ENCODE data around the gene ZNF492.
"Not testable (repeated sequence)": the region's sequence is repeated elsewhere in the genome, so short reads cannot be mapped to it uniquely, and the experiment has no call there.

ZNF492 gene

DNA sequence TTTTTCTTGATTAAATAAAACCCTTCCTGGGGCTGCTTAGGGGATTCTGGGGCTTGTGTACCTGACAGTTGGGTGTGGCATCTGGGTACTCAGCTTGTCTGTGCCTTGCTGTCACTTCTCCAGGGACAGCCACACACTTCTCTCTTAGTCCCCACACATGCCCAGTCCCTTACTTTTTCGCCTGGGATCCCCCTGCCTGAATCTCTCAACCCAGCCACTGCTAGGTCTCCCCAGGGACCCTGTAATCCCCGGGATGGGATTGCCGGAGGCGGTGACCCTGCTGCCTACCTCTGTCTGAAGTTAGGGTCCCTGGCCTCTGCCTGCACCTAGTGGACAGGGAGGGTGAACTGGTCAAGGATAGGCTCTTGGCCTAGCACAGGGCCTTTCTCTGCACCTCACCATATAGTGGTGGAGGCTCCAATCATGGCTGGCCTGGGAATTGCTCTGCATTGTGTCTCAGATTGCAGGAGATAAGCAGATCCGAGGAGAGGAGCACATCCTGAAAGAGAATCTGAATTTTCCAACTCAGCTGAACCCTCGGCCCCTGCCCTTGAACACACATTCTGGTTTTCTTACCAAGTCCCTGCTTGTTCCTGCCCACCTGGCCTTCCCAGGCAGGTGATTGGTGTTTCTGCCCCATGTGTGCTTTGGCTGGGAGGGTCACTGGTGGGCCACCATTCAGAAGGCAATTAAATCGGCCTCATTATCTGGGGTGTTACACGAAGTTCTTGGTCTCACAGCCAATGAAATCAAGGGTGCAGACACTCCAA is 8.7 kb upstream of the ZNF492 start:
- no peak overlapping the region for H3K4me3 Mint-ChIP-seq
- H3K36me3 Mint-ChIP-seq: no peaks in the 10 kb centered on the region
- peaks cover 7% of the 10 kb centered on the region for H3K9me3 Mint-ChIP-seq
- ATAC-seq (no peak), DNase-seq (ENCODE audit: low spot score in 2 of 2) (no peak)
- no peaks in the 10 kb centered on the region for H3K4me1 Mint-ChIP-seq
- no peak overlapping the region for H3K27ac Mint-ChIP-seq

DNA sequence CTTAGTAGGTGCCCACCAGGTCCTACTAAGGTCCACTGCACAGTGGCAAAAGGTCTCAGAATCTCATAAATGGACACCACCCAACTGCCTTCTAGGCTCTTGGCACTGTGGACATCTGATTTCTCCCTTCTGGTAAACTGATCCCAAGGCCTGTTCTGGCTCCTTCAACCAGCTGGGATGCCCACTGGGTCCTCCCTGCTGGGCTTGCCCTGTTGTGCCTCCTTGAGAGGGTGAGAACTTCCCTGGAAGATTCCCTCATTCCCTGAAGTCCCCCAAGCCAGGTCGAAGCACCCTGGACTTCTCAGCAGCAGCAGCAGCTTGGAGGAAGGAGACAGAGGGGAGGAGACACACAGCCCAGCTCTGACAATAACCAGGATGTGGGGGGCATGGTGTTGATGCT is 6.6 kb upstream of the ZNF492 start:
- no peak for ATAC-seq
- Mint-ChIP-seq H3K9me3 (peaks cover 7% of the 10 kb centered on the region), H3K27ac (no peak overlapping the region), H3K4me1 (no peaks in the 10 kb centered on the region), H3K36me3 (no peaks in the 10 kb centered on the region), H3K4me3 (no peak overlapping the region)
- no peak for DNase-seq (ENCODE audit: low spot score in 2 of 2)

DNA sequence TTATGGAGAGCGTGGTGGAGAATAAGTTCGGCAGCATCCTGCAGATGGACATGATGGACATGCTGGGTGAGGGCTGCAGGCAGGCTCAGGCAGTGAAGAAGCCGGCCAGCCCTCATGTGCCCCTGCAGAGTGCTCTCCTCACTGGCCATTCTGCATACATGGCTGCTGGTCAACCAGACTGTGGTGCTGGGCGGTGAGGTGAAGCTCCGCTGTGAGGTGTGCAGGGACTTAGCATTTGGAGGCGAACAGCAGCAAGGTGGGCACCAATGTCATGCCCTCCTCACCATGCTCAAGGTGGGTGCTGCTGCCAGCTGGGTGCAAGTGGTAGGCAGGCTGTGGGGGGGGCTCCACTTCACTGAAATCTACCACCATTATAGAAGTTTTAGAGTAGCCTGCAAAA is 5.7 kb upstream of the ZNF492 start:
- Mint-ChIP-seq H3K9me3 (peaks cover 7% of the 10 kb centered on the region), H3K36me3 (no peaks in the 10 kb centered on the region), H3K4me1 (no peaks in the 10 kb centered on the region), H3K4me3 (no peak overlapping the region), H3K27ac (no peak overlapping the region)
- ATAC-seq: no peak
- DNase-seq (ENCODE audit: low spot score in 2 of 2): no peak

DNA sequence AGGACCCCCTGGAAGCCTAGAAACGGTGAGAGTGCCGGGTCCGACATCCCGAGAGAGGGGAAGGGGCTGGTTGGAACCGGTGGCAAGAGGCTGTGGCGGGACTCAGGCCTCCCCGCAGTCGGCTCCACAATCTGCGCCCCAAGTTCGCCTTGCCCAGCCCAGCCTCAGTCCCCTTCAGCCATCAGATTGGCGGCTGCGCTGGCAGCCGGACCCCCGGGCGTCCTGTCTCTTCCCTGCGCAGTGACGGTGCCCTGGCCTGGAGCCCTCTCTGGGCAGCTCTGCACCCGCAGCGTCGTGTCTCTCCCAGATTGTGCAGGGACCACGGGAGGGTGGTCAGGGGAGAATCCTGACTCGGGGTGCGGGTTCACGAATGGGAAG is 315 bp downstream of the ZNF492 start:
- peak; percentile 36 for ATAC-seq
- Mint-ChIP-seq H3K27ac (peak overlapping the region; percentile 54), H3K36me3 (no peaks in the 10 kb centered on the region), H3K9me3 (no peaks in the 10 kb centered on the region), H3K4me1 (no peaks in the 10 kb centered on the region), H3K4me3 (peak overlapping the region; percentile 70)
- DNase-seq (ENCODE audit: low spot score in 2 of 2): no peak

DNA sequence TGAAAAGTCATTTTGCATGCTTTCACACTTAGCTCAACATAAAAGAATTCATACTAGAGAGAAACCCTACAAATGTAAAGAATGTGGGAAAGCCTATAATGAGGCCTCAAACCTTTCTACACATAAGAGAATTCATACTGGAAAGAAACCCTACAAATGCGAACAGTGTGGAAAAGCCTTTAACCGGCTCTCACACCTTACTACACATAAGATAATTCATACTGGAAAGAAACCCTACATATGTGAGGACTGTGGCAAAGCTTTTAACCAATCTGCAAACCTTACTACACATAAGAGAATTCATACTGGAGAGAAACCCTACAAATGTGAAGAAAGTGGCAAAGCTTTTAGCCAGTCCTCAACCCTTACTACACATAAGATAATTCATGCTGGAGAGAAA is 51.4 kb downstream of the ZNF492 start:
- not testable (repeated sequence) for H3K27ac Mint-ChIP-seq; H3K4me3 Mint-ChIP-seq; ATAC-seq; H3K36me3 Mint-ChIP-seq; DNase-seq (ENCODE audit: low spot score in 2 of 2); H3K4me1 Mint-ChIP-seq
- H3K9me3 Mint-ChIP-seq: peaks cover 15% of the 10 kb centered on the region

DNA sequence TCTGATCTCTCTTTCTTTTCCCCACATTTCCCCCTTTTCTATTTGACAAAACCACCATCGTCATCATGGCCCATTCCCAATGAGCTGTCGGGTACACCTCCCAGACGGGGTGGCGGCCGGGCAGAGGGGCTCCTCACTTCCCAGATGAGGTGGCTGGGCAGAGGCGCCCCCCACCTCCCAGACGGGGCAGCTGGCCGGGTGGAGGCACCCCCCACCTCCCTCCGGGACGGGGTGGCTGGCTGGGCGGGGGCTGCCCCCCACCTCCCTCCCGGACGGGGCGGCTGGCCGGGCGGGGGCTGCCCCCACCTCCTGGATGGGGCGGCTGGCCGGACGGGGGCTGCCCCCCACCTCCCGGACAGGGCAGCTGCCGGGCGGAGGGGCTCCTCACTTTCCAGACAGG is 68.5 kb downstream of the ZNF492 start:
- not testable (repeated sequence) for H3K4me3 Mint-ChIP-seq; ATAC-seq; H3K27ac Mint-ChIP-seq; DNase-seq (ENCODE audit: low spot score in 2 of 2); H3K9me3 Mint-ChIP-seq; H3K36me3 Mint-ChIP-seq; H3K4me1 Mint-ChIP-seq

DNA sequence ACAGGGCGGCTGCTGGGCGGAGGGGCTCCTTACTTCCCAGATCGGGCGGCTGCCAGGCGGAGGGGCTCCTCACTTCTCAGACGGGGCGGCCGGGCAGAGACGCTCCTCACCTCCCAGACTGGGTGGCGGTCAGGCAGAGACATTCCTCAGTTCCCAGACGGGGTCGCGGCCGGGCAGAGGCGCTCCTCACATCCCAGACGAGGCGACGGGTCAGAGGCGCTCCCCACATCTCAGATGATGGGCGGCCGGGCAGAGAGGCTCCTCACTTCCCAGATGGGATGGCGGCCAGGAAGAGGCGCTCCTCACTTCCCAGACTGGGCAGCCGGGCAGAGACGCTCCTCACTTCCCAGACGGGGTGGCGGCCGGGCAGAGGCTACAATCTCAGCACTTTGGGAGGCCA is 69.0 kb downstream of the ZNF492 start:
- not testable (repeated sequence) for H3K9me3 Mint-ChIP-seq; DNase-seq (ENCODE audit: low spot score in 2 of 2); H3K4me1 Mint-ChIP-seq; H3K27ac Mint-ChIP-seq; H3K36me3 Mint-ChIP-seq; H3K4me3 Mint-ChIP-seq; ATAC-seq

DNA sequence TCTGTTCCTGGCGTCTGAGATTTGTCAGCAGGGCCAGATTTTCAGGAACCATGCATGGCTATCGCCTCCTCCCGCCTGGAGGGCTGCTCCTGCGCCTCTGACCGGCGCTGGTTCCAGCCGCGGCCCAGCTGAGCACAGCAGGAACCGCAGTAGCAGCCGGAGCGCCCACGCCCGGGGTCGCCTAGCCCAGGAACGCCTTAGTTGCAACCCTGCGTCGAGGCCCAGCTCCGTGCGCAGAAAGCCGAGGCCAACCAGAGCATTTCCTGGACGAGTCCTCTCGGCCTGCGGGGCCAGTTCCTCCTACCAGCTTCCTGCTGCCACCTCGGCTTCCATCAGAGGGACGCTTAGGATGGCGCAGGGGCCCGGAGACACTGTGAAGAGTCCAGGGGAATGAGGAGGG is 74.9 kb downstream of the ZNF492 start:
- Mint-ChIP-seq H3K27ac (no peak overlapping the region), H3K4me3 (no peak overlapping the region), H3K36me3 (no peaks in the 10 kb centered on the region), H3K4me1 (no peaks in the 10 kb centered on the region), H3K9me3 (peaks cover 8% of the 10 kb centered on the region)
- DNase-seq (ENCODE audit: low spot score in 2 of 2): no peak
- ATAC-seq: no peak

Measured in stimulated activated effector memory CD8-positive, alpha-beta T cell treated with anti-CD3 and anti-CD28 coated beads, Interleukin-12 subunit alpha, Interleukin-12 subunit beta, amount 100 ng/mL, for 72 hours (primary cell).